Endometrial microvascular endothelial cells (primary cell): ENCODE measurements around the gene DEK. TPM values are rescaled to one million over a fixed set of nuclear protein-coding genes. Genes with fewer than 3 reads are reported as not detected.
"Not testable (repeated sequence)": the region's sequence is repeated elsewhere in the genome, so short reads cannot be mapped to it uniquely, and the experiment has no call there.

ENCODE experiments used
- in situ Hi-C: cut with HindIII; loops from 2 replicates; pipeline ENCODE4 v1.10.0; 2017; ENCODE audit warnings: low sequenced_read_pairs, low pct_unique_long_range_greater_than_20kb; ENCODE audit errors: inconsistent ontology term
- total RNA-seq: library from RNA; depleted of rRNA; stranded (reverse); fragments of >200 nt; gene quantifications from one replicate; pipeline ENCODE4 v1.2.3, GENCODE V29; 2015; ENCODE audit errors: inconsistent ontology term

Gene DEK
- 92.3 TPM for total RNA-seq

GRCh38 chr6:18264219-18264922 is at the start of gene DEK:
Gene DEK (minus strand): TSS chr6:18264530. CDS start chr6:18263987, 543 bp downstream.
- in situ Hi-C loops: no loop called here

GRCh38 chr6:18312368-18312767 is 48.0 kb upstream of the DEK start:
- in situ Hi-C loops: no loop called here

- in situ Hi-C loops: not testable (repeated sequence)
These were observed 45.7 kb upstream of the DEK start for GRCh38 chr6:18310010-18310409.

- in situ Hi-C loops: no loop called here
These were observed 44.7 kb upstream of the DEK start for GRCh38 chr6:18309046-18309445.

GRCh38 chr6:18308070-18308735 is 43.9 kb upstream of the DEK start:
- in situ Hi-C loops: no loop called here

- in situ Hi-C loops: no loop called here
These were observed 42.6 kb upstream of the DEK start for GRCh38 chr6:18306977-18307376.

- in situ Hi-C loops: no loop called here
These were observed 38.5 kb upstream of the DEK start for GRCh38 chr6:18302561-18303439.

- in situ Hi-C loops: no loop called here
These were observed 29.0 kb upstream of the DEK start for GRCh38 chr6:18293076-18293904.

- in situ Hi-C loops: no loop called here
These were observed 25.0 kb upstream of the DEK start for GRCh38 chr6:18289283-18289682.

GRCh38 chr6:18284261-18284660 is 19.9 kb upstream of the DEK start:
- in situ Hi-C loops: no loop called here

- in situ Hi-C loops: no loop called here
These were observed 17.2 kb upstream of the DEK start for GRCh38 chr6:18281564-18281963.

GRCh38 chr6:18280084-18280483 is 15.8 kb upstream of the DEK start:
- in situ Hi-C loops: no loop called here

- in situ Hi-C loops: no loop called here
These were observed 15.1 kb upstream of the DEK start for GRCh38 chr6:18279422-18279821.

GRCh38 chr6:18277237-18278006 is 13.1 kb upstream of the DEK start:
- in situ Hi-C loops: no loop called here

GRCh38 chr6:18276610-18277236 is 12.4 kb upstream of the DEK start:
- in situ Hi-C loops: no loop called here

GRCh38 chr6:18270216-18270615 is 5.9 kb upstream of the DEK start:
- in situ Hi-C loops: no loop called here

- in situ Hi-C loops: no loop called here
These were observed 5.4 kb upstream of the DEK start for GRCh38 chr6:18269717-18270116.

- in situ Hi-C loops: no loop called here
These were observed 4.9 kb upstream of the DEK start for GRCh38 chr6:18269253-18269652.
